Mesodermal cell (in vitro differentiated cells): ENCODE measurements around the gene NRIP1.

Experiments used
- H3K27ac ChIP-seq: 2 replicates; pipeline ENCODE4 v1.7.0; 2013; ENCODE audit warnings: mild to moderate bottlenecking, low read depth, low read length, moderate library complexity; ENCODE audit not compliant: severe bottlenecking
- H3K36me3 ChIP-seq: 2 replicates; pipeline ENCODE4 v1.7.1; 2013; ENCODE audit warnings: mild to moderate bottlenecking, low read length, moderate library complexity; ENCODE audit not compliant: control insufficient read depth, insufficient read depth
- H3K4me1 ChIP-seq: one replicate; pipeline ENCODE4 v1.7.1; 2013; ENCODE audit warnings: mild to moderate bottlenecking, low read length; ENCODE audit not compliant: insufficient read depth, control insufficient read depth, poor library complexity, severe bottlenecking
- H3K4me3 ChIP-seq: 2 replicates; pipeline ENCODE4 v1.7.0; 2013; ENCODE audit warnings: low read length, control low read depth, mild to moderate bottlenecking; ENCODE audit not compliant: insufficient read depth, poor library complexity, severe bottlenecking; ENCODE audit errors: extremely low read depth
- H3K9me3 ChIP-seq: 2 replicates; pipeline ENCODE4 v1.7.1; 2013; ENCODE audit warnings: mild to moderate bottlenecking, low read length, moderate library complexity; ENCODE audit not compliant: control insufficient read depth
- WGBS, 2 experiments: methylation state at CpG; one replicate each; pipeline ENCODE4 v1.1.5; 2013; ENCODE audit warnings: missing lambda C conversion rate in 2 of 2; ENCODE audit not compliant: insufficient coverage in 2 of 2; 5-methylcytosine and 5-hydroxymethylcytosine counted together

NRIP1 gene

GRCh38 chr21:15092745-15093144 lies 27.9 kb upstream of the NRIP1 start:
- H3K9me3 ChIP-seq, result no peaks in the 10 kb centered on the region
- no CpG with 5 or more reads among the region's 2 CpGs for WGBS, 2 experiments

GRCh38 chr21:15090390-15090789 lies 25.6 kb upstream of the NRIP1 start:
- Histone ChIP-seq H3K27ac (no peak overlapping the region), H3K4me3 (no peak overlapping the region), H3K4me1 (no peaks in the 10 kb centered on the region), H3K36me3 (no peaks in the 10 kb centered on the region), H3K9me3 (no peaks in the 10 kb centered on the region)
- WGBS, 2 experiments, result no CpG with 5 or more reads among the region's 1 CpG

More at GRCh38 chr21:15092745-15093144, 27.9 kb upstream of the NRIP1 start:
- Histone ChIP-seq H3K4me1 (no peaks in the 10 kb centered on the region), H3K27ac (no peak overlapping the region), H3K36me3 (no peaks in the 10 kb centered on the region), H3K4me3 (no peak overlapping the region)

GRCh38 chr21:15088488-15088887 lies 23.7 kb upstream of the NRIP1 start:
- 100% methylated on average over 1 of the region's 1 CpG for WGBS, 2 experiments
- Histone ChIP-seq H3K4me1 (no peaks in the 10 kb centered on the region), H3K9me3 (no peaks in the 10 kb centered on the region), H3K4me3 (no peak overlapping the region), H3K27ac (no peak overlapping the region), H3K36me3 (no peaks in the 10 kb centered on the region)

GRCh38 chr21:15084668-15085067 lies 19.9 kb upstream of the NRIP1 start:
- no peaks in the 10 kb centered on the region for H3K4me1 ChIP-seq
- H3K4me3 ChIP-seq, result no peak overlapping the region
- H3K27ac ChIP-seq, result no peak overlapping the region
- no peaks in the 10 kb centered on the region for H3K36me3 ChIP-seq
- no peaks in the 10 kb centered on the region for H3K9me3 ChIP-seq

- no peak overlapping the region for H3K27ac ChIP-seq
- H3K4me1 ChIP-seq, result no peaks in the 10 kb centered on the region
- H3K4me3 ChIP-seq, result no peak overlapping the region
- no peaks in the 10 kb centered on the region for H3K36me3 ChIP-seq
- H3K9me3 ChIP-seq, result no peaks in the 10 kb centered on the region
- 78 to 100% methylated on average over 1 of the region's 2 CpGs for WGBS, 2 experiments
Observed at GRCh38 chr21:15080526-15080925, 15.7 kb upstream of the NRIP1 start.

- Histone ChIP-seq H3K27ac (no peak overlapping the region), H3K4me1 (no peaks in the 10 kb centered on the region), H3K36me3 (no peaks in the 10 kb centered on the region), H3K9me3 (no peaks in the 10 kb centered on the region), H3K4me3 (no peak overlapping the region)
- 84 to 93% methylated on average over 5 to 6 of the region's 10 CpGs for WGBS, 2 experiments
Observed at GRCh38 chr21:15079269-15079668, 14.5 kb upstream of the NRIP1 start.

GRCh38 chr21:15078180-15078579 lies 13.4 kb upstream of the NRIP1 start:
- no peak overlapping the region for H3K27ac ChIP-seq
- H3K9me3 ChIP-seq, result no peaks in the 10 kb centered on the region
- 86 to 100% methylated on average over 1 of the region's 2 CpGs for WGBS, 2 experiments
- no peak overlapping the region for H3K4me3 ChIP-seq
- H3K36me3 ChIP-seq, result no peaks in the 10 kb centered on the region
- H3K4me1 ChIP-seq, result no peaks in the 10 kb centered on the region

- no peak overlapping the region for H3K27ac ChIP-seq
- no peaks in the 10 kb centered on the region for H3K36me3 ChIP-seq
- WGBS, 2 experiments, result 100% methylated on average over 3 of the region's 4 CpGs; no CpG with 5 or more reads in 1 of the 2 experiments
Observed at GRCh38 chr21:15077529-15078145, 12.8 kb upstream of the NRIP1 start.

GRCh38 chr21:15076730-15077129 lies 11.9 kb upstream of the NRIP1 start:
- H3K27ac ChIP-seq, result no peak overlapping the region
- no peak overlapping the region for H3K4me3 ChIP-seq
- no peaks in the 10 kb centered on the region for H3K9me3 ChIP-seq
- no peaks in the 10 kb centered on the region for H3K4me1 ChIP-seq
- no CpG with 5 or more reads among the region's 2 CpGs for WGBS, 2 experiments
- no peaks in the 10 kb centered on the region for H3K36me3 ChIP-seq

More at GRCh38 chr21:15077529-15078145, 12.8 kb upstream of the NRIP1 start:
- Histone ChIP-seq H3K4me1 (no peaks in the 10 kb centered on the region), H3K4me3 (no peak overlapping the region), H3K9me3 (no peaks in the 10 kb centered on the region)

- Histone ChIP-seq H3K9me3 (no peaks in the 10 kb centered on the region), H3K27ac (no peak overlapping the region), H3K4me1 (peaks cover under 1% of the 10 kb centered on the region), H3K36me3 (no peaks in the 10 kb centered on the region), H3K4me3 (no peak overlapping the region)
- WGBS, 2 experiments, result 77 to 83% methylated on average over 3 to 4 of the region's 6 CpGs
Observed at GRCh38 chr21:15071009-15071408, 6.2 kb upstream of the NRIP1 start.

GRCh38 chr21:15066123-15066575 lies 1.3 kb upstream of the NRIP1 start:
- WGBS, 2 experiments, result 10% methylated on average over 2 of the region's 8 CpGs; no CpG with 5 or more reads in 1 of the 2 experiments
- Histone ChIP-seq H3K4me1 (peaks cover 15% of the 10 kb centered on the region), H3K4me3 (peak overlapping the region; percentile 77), H3K9me3 (no peaks in the 10 kb centered on the region), H3K36me3 (no peaks in the 10 kb centered on the region), H3K27ac (peak overlapping the region; percentile 91)
